SK-N-MC (cell line): Measurements from ENCODE around the gene NCOA3.

Source experiments
- EZH2 ChIP-seq: fragments of 200-600 bp; sonication (generic); IDR thresholded peaks from one replicate; pipeline ENCODE4 v1.6.1; 2017; ENCODE audit warnings: antibody characterized with exemption
- FOXP2 ChIP-seq: optimal IDR thresholded peaks from 2 replicates; pipeline ENCODE3; 2011; ENCODE audit warnings: mild to moderate bottlenecking, moderate library complexity; ENCODE audit not compliant: insufficient read depth; ENCODE audit errors: extremely low read length, control extremely low read depth
- POLR2AphosphoS5 ChIP-seq: IDR thresholded peaks from 2 replicates; pipeline ENCODE4 v1.6.1; 2012; ENCODE audit warnings: mild to moderate bottlenecking, low read depth, low read length, borderline replicate concordance

GRCh38 chr20:47453167-47453782 is 48.4 kb upstream of the NCOA3 start:
- TF ChIP-seq POLR2AphosphoS5: no peak
- TF ChIP-seq EZH2: no peak
- no peak for TF ChIP-seq FOXP2
